Measurements from ENCODE around the gene PRDM11. TPM values are rescaled to one million over a fixed set of nuclear protein-coding genes. Genes with fewer than 3 reads are reported as not detected.
A peak's percentile ranks its signal among the peaks of the same experiment; 100 is the strongest.

Gene PRDM11
- total and polyA plus RNA-seq, 2 donors from 2014 or later, result 2.9 to 22.5 TPM

DNA sequence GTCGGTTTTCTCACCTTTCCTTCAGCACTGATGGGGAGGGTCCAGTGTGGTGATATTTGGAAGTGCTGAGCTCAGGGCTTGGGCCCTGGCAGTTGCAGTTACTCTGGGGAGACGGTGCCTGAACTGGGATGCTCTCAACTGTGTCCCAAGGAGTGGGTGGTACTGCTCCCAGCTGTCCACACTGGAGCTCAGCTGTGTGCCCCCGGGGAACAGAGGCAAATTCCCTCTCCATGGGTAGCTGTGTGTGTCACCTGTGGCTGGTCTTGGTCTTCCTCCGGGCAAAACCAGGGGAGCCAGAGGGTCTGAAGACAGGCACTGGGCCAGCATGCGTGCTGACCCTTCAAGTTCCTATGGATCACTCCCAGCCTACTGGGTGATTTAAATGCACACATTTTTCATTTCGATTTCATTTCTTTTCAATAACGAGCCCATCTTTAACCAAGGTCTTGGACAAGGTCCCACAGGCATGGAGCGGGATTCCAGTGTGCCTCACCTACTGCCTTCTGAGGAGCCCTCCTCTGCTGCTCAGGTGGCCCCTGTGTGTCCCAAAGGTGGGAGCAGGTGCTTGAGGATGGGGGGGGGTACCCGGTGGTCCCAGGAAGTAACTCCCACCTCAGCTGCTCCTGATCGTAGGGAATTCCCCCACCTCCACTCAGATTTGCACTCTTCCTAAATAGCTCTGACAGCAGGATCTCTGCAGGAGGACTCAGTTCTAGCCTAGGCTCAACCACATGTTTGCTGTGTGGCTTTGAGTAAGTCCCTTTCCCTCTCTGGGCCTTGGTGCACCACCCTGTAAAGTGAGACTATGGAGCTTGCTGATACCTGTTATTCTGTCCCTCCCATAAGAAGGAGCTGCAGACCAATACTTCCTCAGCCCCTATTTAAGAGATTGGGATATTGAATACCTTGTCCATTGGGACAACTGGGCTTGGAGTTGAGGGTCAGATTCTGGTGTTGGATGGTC, 16.8 kb downstream of the PRDM11 start:
- no peak overlapping the region for H3K4me3 ChIP-seq (ENCODE audit: low read length in 3 of 3)
- intact Hi-C loops (cut with DNase I), result no loop called here
- no peaks in the 10 kb centered on the region for H3K27me3 ChIP-seq (ENCODE audit: control insufficient read depth, insufficient read depth, low read length)
- no peak overlapping the region for H3K9ac ChIP-seq (ENCODE audit: low read length in 3 of 3)
- no peaks in the 10 kb centered on the region for H3K36me3 ChIP-seq (ENCODE audit: control insufficient read depth in 2 of 3, insufficient read depth in 3 of 3, low read length in 3 of 3)
- H3K27ac ChIP-seq (ENCODE audit: low read depth in 2 of 2, low read length in 2 of 2), result no peak overlapping the region
- H3K4me1 ChIP-seq (ENCODE audit: control insufficient read depth in 2 of 3, insufficient read depth in 2 of 3, low read depth in 1 of 3, low read length in 3 of 3), result peaks cover 2 to 30% (median 19%) of the 10 kb centered on the region in 3 donors
- FAIRE-seq, result no peak
- TF ChIP-seq, protein P1, sequence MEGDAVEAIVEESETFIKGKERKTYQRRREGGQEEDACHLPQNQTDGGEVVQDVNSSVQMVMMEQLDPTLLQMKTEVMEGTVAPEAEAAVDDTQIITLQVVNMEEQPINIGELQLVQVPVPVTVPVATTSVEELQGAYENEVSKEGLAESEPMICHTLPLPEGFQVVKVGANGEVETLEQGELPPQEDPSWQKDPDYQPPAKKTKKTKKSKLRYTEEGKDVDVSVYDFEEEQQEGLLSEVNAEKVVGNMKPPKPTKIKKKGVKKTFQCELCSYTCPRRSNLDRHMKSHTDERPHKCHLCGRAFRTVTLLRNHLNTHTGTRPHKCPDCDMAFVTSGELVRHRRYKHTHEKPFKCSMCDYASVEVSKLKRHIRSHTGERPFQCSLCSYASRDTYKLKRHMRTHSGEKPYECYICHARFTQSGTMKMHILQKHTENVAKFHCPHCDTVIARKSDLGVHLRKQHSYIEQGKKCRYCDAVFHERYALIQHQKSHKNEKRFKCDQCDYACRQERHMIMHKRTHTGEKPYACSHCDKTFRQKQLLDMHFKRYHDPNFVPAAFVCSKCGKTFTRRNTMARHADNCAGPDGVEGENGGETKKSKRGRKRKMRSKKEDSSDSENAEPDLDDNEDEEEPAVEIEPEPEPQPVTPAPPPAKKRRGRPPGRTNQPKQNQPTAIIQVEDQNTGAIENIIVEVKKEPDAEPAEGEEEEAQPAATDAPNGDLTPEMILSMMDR (IDR thresholded peaks at IDR 0.05; ENCODE audit: borderline replicate concordance, extremely low read depth, insufficient read depth), result no peak
- peak in 1 of 5 donors; percentile 30 for DNase-seq
- H3K9me3 ChIP-seq (ENCODE audit: control insufficient read depth in 2 of 3, insufficient read depth in 1 of 3, low read length in 3 of 3), result no peaks in the 10 kb centered on the region

DNA sequence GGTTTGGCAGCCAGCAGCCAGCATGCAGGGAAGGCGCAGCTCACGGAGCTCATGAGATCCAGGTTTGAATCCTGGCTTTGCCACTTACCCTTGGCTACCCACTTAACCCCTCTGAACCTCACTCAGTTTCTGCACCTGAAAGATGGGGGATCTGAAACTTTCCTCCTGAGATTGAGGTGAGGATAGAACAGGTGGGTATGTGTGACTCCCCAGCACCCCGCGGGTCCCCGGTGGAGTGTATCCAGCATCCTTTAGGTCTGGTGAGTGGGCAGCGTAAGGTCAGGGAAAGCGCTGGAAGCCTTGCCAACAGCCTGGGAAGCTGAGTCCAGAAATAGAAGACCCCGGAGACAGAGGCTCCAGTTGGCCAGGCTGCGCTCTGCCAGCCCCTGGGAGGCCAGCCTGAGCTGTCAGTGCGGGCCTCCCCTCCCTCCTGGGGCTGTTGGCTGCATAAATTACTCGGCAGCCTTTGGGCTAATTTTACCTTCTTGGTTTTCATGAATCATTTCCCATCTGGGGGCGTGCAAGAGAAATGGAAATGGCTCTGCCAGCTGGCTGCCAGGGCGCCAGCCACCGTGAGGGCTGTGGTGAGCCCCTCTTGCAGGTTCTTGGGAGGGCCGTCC, 17.6 kb downstream of the PRDM11 start:
- TF ChIP-seq, protein P1 (IDR thresholded peaks at IDR 0.05; ENCODE audit: borderline replicate concordance, extremely low read depth, insufficient read depth), result no peak
- Histone ChIP-seq H3K4me1 (ENCODE audit: control insufficient read depth in 2 of 3, insufficient read depth in 2 of 3, low read depth in 1 of 3, low read length in 3 of 3) (peaks cover 0 to 24% (median 14%) of the 10 kb centered on the region in 3 donors), H3K27ac (ENCODE audit: low read depth in 2 of 2, low read length in 2 of 2) (no peak overlapping the region), H3K4me3 (ENCODE audit: low read length in 3 of 3) (no peak overlapping the region), H3K36me3 (ENCODE audit: control insufficient read depth in 2 of 3, insufficient read depth in 3 of 3, low read length in 3 of 3) (no peaks in the 10 kb centered on the region), H3K9me3 (ENCODE audit: control insufficient read depth in 2 of 3, insufficient read depth in 1 of 3, low read length in 3 of 3) (no peaks in the 10 kb centered on the region), H3K27me3 (ENCODE audit: control insufficient read depth, insufficient read depth, low read length) (no peaks in the 10 kb centered on the region), H3K9ac (ENCODE audit: low read length in 3 of 3) (no peak overlapping the region)
- DNase-seq, result peak in 2 of 5 donors; percentile 29 to 35
- intact Hi-C loops (cut with DNase I), result no loop called here
- FAIRE-seq, result no peak

- no peak overlapping the region for H3K9ac ChIP-seq (ENCODE audit: low read length in 3 of 3)
- H3K27ac ChIP-seq (ENCODE audit: low read depth in 2 of 2, low read length in 2 of 2), result no peak overlapping the region
- no peaks in the 10 kb centered on the region for H3K9me3 ChIP-seq (ENCODE audit: control insufficient read depth in 2 of 3, insufficient read depth in 1 of 3, low read length in 3 of 3)
- TF ChIP-seq, protein P1 (IDR thresholded peaks at IDR 0.05; ENCODE audit: borderline replicate concordance, extremely low read depth, insufficient read depth), result no peak
- no peaks in the 10 kb centered on the region for H3K27me3 ChIP-seq (ENCODE audit: control insufficient read depth, insufficient read depth, low read length)
- intact Hi-C loops (cut with DNase I), result no loop called here
- no peak for FAIRE-seq
- H3K36me3 ChIP-seq (ENCODE audit: control insufficient read depth in 2 of 3, insufficient read depth in 3 of 3, low read length in 3 of 3), result no peaks in the 10 kb centered on the region
- H3K4me3 ChIP-seq (ENCODE audit: low read length in 3 of 3), result no peak overlapping the region
- peak in 1 of 5 donors; percentile 24 for DNase-seq
- peaks cover 0 to 32% (median 14%) of the 10 kb centered on the region in 3 donors for H3K4me1 ChIP-seq (ENCODE audit: control insufficient read depth in 2 of 3, insufficient read depth in 2 of 3, low read depth in 1 of 3, low read length in 3 of 3)
Measured at GRCh38 chr11:45165386-45165785, 18.9 kb downstream of the PRDM11 start.
